HEK293 (cell line): ENCODE results near the gene RIPOR1.

ENCODE experiments used
- MYNN ChIP-seq: fragments of 450-650 bp; formaldehyde crosslinking; IDR thresholded peaks from 2 replicates; pipeline ENCODE4 v1.5.1; 2016; ENCODE audit warnings: missing biosample characterization, missing genetic modification characterization, borderline replicate concordance
- TF ChIP-seq, protein P1 (sequence below): fragments of 450-650 bp; formaldehyde crosslinking; IDR thresholded peaks from 2 replicates; pipeline ENCODE4 v1.5.1; 2016; ENCODE audit warnings: missing biosample characterization, missing genetic modification characterization

DNA sequence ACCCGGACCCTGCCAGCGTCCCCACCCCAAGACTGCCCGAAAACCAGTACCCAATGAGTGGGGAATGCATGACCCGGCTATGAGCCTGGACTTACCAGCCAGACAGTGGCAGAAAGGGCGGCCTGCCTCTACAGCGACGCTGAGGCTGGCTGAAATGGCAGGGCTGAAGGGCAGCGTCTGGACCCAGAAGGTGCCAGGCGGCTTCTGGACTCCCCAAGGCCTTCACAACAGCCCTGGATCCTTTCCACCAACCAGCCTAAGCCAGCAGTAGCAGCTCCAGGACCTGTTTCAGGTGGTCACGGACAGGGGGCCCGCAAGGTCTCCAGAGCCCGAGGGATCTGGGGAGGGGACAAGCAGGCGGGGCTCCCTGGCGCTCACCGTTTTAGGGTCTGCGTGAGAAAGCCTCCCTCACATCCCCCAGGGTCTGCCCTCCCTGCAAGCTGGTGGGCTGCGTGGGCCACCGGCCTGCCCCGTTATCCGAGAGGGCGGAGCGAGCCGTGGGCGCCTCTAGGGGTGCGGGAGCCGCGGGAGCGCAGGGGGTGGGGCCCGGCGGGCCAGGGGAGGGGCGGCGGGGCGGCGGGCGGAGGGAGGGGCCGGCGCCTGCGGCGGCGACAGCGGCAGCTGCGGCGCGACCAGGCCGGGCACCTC is at the start of gene RIPOR1:
- TF ChIP-seq MYNN (tag by site-specific recombination) = no peak
- TF ChIP-seq, protein P1, sequence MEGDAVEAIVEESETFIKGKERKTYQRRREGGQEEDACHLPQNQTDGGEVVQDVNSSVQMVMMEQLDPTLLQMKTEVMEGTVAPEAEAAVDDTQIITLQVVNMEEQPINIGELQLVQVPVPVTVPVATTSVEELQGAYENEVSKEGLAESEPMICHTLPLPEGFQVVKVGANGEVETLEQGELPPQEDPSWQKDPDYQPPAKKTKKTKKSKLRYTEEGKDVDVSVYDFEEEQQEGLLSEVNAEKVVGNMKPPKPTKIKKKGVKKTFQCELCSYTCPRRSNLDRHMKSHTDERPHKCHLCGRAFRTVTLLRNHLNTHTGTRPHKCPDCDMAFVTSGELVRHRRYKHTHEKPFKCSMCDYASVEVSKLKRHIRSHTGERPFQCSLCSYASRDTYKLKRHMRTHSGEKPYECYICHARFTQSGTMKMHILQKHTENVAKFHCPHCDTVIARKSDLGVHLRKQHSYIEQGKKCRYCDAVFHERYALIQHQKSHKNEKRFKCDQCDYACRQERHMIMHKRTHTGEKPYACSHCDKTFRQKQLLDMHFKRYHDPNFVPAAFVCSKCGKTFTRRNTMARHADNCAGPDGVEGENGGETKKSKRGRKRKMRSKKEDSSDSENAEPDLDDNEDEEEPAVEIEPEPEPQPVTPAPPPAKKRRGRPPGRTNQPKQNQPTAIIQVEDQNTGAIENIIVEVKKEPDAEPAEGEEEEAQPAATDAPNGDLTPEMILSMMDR (tag by site-specific recombination) = no peak
